Measurements from ENCODE around the gene CAVIN1.
A peak's percentile ranks its signal among the peaks of the same experiment; 100 is the strongest.

The CAVIN1 gene

GRCh38 chr17:42422958-42423712 lies at the start of gene CAVIN1:
CAVIN1 (minus strand) TSS chr17:42423256; CDS start chr17:42423097, 159 bp downstream.
- H3K27me3 ChIP-seq (ENCODE audit: insufficient read depth, low read length): no peaks in the 10 kb centered on the region
- no peak within 1 kb of the TSS for H2AFZ ChIP-seq (ENCODE audit: low read length, unreplicated experiment)
- H3K27ac ChIP-seq (ENCODE audit: low read depth, low read length): peak within 1 kb of the TSS; percentile 85
- peaks cover 52% of the 10 kb centered on the region for H3K79me2 ChIP-seq (ENCODE audit: control insufficient read depth, insufficient read depth, low read length, unreplicated experiment)
- peaks cover 24% of the 10 kb centered on the region for H3K4me1 ChIP-seq (ENCODE audit: control insufficient read depth, insufficient read depth, low read length, unreplicated experiment)
- peak within 1 kb of the TSS; percentile 96 for H3K4me3 ChIP-seq (ENCODE audit: low read depth, low read length)
- no peaks in the 10 kb centered on the region for H3K36me3 ChIP-seq (ENCODE audit: insufficient read depth, low read length)

GRCh38 chr17:42467889-42468288 lies 44.8 kb upstream of the CAVIN1 start:
- Histone ChIP-seq H3K4me1 (ENCODE audit: control insufficient read depth, insufficient read depth, low read length, unreplicated experiment) (peaks cover 9% of the 10 kb centered on the region), H3K36me3 (ENCODE audit: insufficient read depth, low read length) (peaks cover 25% of the 10 kb centered on the region), H2AFZ (ENCODE audit: low read length, unreplicated experiment) (no peak overlapping the region), H3K27me3 (ENCODE audit: insufficient read depth, low read length) (no peaks in the 10 kb centered on the region), H3K27ac (ENCODE audit: low read depth, low read length) (no peak overlapping the region), H3K79me2 (ENCODE audit: control insufficient read depth, insufficient read depth, low read length, unreplicated experiment) (peaks cover 3% of the 10 kb centered on the region), H3K4me3 (ENCODE audit: low read depth, low read length) (no peak overlapping the region)

- Histone ChIP-seq H3K4me1 (ENCODE audit: control insufficient read depth, insufficient read depth, low read length, unreplicated experiment) (peaks cover 16% of the 10 kb centered on the region), H3K4me3 (ENCODE audit: low read depth, low read length) (no peak overlapping the region)
These were observed 40.9 kb upstream of the CAVIN1 start for GRCh38 chr17:42463976-42464400.

GRCh38 chr17:42460371-42460770 lies 37.3 kb upstream of the CAVIN1 start:
- Histone ChIP-seq H3K4me3 (ENCODE audit: low read depth, low read length) (peak overlapping the region; percentile 91), H3K27ac (ENCODE audit: low read depth, low read length) (peak overlapping the region; percentile 77), H3K27me3 (ENCODE audit: insufficient read depth, low read length) (no peaks in the 10 kb centered on the region), H3K36me3 (ENCODE audit: insufficient read depth, low read length) (peaks cover 8% of the 10 kb centered on the region; the same call in 1 of the 2 replicates), H3K4me1 (ENCODE audit: control insufficient read depth, insufficient read depth, low read length, unreplicated experiment) (peaks cover 33% of the 10 kb centered on the region), H3K79me2 (ENCODE audit: control insufficient read depth, insufficient read depth, low read length, unreplicated experiment) (peaks cover 22% of the 10 kb centered on the region), H2AFZ (ENCODE audit: low read length, unreplicated experiment) (no peak overlapping the region)

More at GRCh38 chr17:42463976-42464400, 40.9 kb upstream of the CAVIN1 start:
- Histone ChIP-seq H3K27ac (ENCODE audit: low read depth, low read length) (no peak overlapping the region), H2AFZ (ENCODE audit: low read length, unreplicated experiment) (no peak overlapping the region), H3K36me3 (ENCODE audit: insufficient read depth, low read length) (peaks cover 22% of the 10 kb centered on the region), H3K27me3 (ENCODE audit: insufficient read depth, low read length) (no peaks in the 10 kb centered on the region), H3K79me2 (ENCODE audit: control insufficient read depth, insufficient read depth, low read length, unreplicated experiment) (peaks cover 21% of the 10 kb centered on the region)

GRCh38 chr17:42459801-42460281 lies 36.8 kb upstream of the CAVIN1 start:
- H3K27me3 ChIP-seq (ENCODE audit: insufficient read depth, low read length): no peaks in the 10 kb centered on the region
- H3K79me2 ChIP-seq (ENCODE audit: control insufficient read depth, insufficient read depth, low read length, unreplicated experiment): peaks cover 22% of the 10 kb centered on the region
- H2AFZ ChIP-seq (ENCODE audit: low read length, unreplicated experiment): no peak overlapping the region
- H3K27ac ChIP-seq (ENCODE audit: low read depth, low read length): peak overlapping the region; percentile 77
- H3K4me3 ChIP-seq (ENCODE audit: low read depth, low read length): peak overlapping the region; percentile 91
- peaks cover 8% of the 10 kb centered on the region; the same call in 1 of the 2 replicates for H3K36me3 ChIP-seq (ENCODE audit: insufficient read depth, low read length)
- peaks cover 33% of the 10 kb centered on the region for H3K4me1 ChIP-seq (ENCODE audit: control insufficient read depth, insufficient read depth, low read length, unreplicated experiment)

GRCh38 chr17:42459256-42459800 lies 36.3 kb upstream of the CAVIN1 start:
- H3K27me3 ChIP-seq (ENCODE audit: insufficient read depth, low read length): no peaks in the 10 kb centered on the region
- peak overlapping the region; percentile 91 for H3K4me3 ChIP-seq (ENCODE audit: low read depth, low read length)
- peaks cover 22% of the 10 kb centered on the region for H3K79me2 ChIP-seq (ENCODE audit: control insufficient read depth, insufficient read depth, low read length, unreplicated experiment)
- H2AFZ ChIP-seq (ENCODE audit: low read length, unreplicated experiment): peak overlapping the region; percentile 55
- peak overlapping the region; percentile 77 for H3K27ac ChIP-seq (ENCODE audit: low read depth, low read length)
- peaks cover 33% of the 10 kb centered on the region for H3K4me1 ChIP-seq (ENCODE audit: control insufficient read depth, insufficient read depth, low read length, unreplicated experiment)
- peaks cover 8% of the 10 kb centered on the region; the same call in 1 of the 2 replicates for H3K36me3 ChIP-seq (ENCODE audit: insufficient read depth, low read length)

GRCh38 chr17:42458497-42459255 lies 35.6 kb upstream of the CAVIN1 start, which contains the start of gene ATP6V0A1:
ATP6V0A1 (plus strand) TSS chr17:42458878; CDS start chr17:42460895, 2,017 bp downstream.
- Histone ChIP-seq H2AFZ (ENCODE audit: low read length, unreplicated experiment) (peak within 1 kb of the TSS; percentile 55), H3K4me1 (ENCODE audit: control insufficient read depth, insufficient read depth, low read length, unreplicated experiment) (peaks cover 29% of the 10 kb centered on the region), H3K36me3 (ENCODE audit: insufficient read depth, low read length) (peaks cover 5% of the 10 kb centered on the region; the same call in 1 of the 2 replicates), H3K4me3 (ENCODE audit: low read depth, low read length) (peak within 1 kb of the TSS; percentile 91), H3K27me3 (ENCODE audit: insufficient read depth, low read length) (no peaks in the 10 kb centered on the region), H3K79me2 (ENCODE audit: control insufficient read depth, insufficient read depth, low read length, unreplicated experiment) (peaks cover 19% of the 10 kb centered on the region), H3K27ac (ENCODE audit: low read depth, low read length) (peak within 1 kb of the TSS; percentile 77)

GRCh38 chr17:42457107-42457792 lies 34.2 kb upstream of the CAVIN1 start:
- H2AFZ ChIP-seq (ENCODE audit: low read length, unreplicated experiment): peak overlapping the region; percentile 57
- H3K27me3 ChIP-seq (ENCODE audit: insufficient read depth, low read length): no peaks in the 10 kb centered on the region
- peaks cover 19% of the 10 kb centered on the region for H3K79me2 ChIP-seq (ENCODE audit: control insufficient read depth, insufficient read depth, low read length, unreplicated experiment)
- H3K4me3 ChIP-seq (ENCODE audit: low read depth, low read length): peak overlapping the region; percentile 39
- no peaks in the 10 kb centered on the region for H3K36me3 ChIP-seq (ENCODE audit: insufficient read depth, low read length)
- peak overlapping the region; percentile 61 for H3K27ac ChIP-seq (ENCODE audit: low read depth, low read length)
- peaks cover 28% of the 10 kb centered on the region for H3K4me1 ChIP-seq (ENCODE audit: control insufficient read depth, insufficient read depth, low read length, unreplicated experiment)

GRCh38 chr17:42456223-42457106 lies 33.4 kb upstream of the CAVIN1 start:
- peak overlapping the region; percentile 57 for H2AFZ ChIP-seq (ENCODE audit: low read length, unreplicated experiment)

More at GRCh38 chr17:42456223-42457106, 33.4 kb upstream of the CAVIN1 start:
- Histone ChIP-seq H3K4me1 (ENCODE audit: control insufficient read depth, insufficient read depth, low read length, unreplicated experiment) (peaks cover 28% of the 10 kb centered on the region), H3K79me2 (ENCODE audit: control insufficient read depth, insufficient read depth, low read length, unreplicated experiment) (peaks cover 15% of the 10 kb centered on the region), H3K27me3 (ENCODE audit: insufficient read depth, low read length) (no peaks in the 10 kb centered on the region), H3K36me3 (ENCODE audit: insufficient read depth, low read length) (no peaks in the 10 kb centered on the region), H3K4me3 (ENCODE audit: low read depth, low read length) (peak overlapping the region; percentile 39), H3K27ac (ENCODE audit: low read depth, low read length) (peak overlapping the region; percentile 61)
